GM18511 (cell line): Measurements from ENCODE around the gene ADAM33.

ENCODE experiments used
- ATAC-seq: cut with Tn5 transposase; IDR thresholded peaks from one replicate; pipeline ENCODE4 v1.9.1; 2021; ENCODE audit warnings: mild to moderate bottlenecking, moderate library complexity; ENCODE audit not compliant: unreplicated experiment

The ADAM33 gene

DNA sequence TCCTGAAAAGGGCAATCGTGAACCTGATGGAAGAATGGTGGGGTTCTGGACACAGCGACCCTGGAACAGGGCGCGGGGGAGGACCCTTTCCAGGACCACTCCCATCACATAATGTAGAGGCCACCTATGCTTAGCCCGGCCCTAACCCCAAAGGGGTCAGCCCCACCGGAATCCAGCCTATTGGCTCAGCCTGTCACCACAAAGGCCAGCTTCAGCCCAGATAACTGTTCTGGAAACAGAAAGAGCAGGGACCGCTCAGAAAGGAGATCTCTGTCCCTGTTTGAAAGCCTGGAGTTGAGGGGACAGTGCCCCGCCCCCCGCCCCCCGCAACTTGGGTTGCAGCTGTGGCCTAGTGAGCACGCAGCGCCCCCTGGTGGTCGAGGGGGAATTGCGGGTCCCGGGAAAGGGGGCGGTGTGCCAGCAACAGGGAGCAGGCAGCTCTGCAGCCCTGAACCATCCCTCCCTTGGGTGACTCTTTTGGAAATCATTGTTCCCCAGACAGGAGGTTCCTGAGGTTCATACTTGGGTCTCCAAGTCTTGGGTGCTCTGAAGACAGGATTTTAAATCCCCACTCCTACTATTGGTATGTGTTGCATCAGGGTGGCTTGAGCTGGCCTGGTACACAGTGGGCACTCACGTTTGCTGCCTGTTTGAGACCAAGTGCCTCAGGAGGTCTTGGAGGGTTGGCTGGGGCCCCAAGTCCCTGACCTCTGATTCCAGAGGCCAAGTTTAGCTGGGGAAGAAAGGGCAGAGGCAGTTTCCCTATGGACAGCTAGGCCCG, 29.1 kb upstream of the ADAM33 start:
- no peak for ATAC-seq

DNA sequence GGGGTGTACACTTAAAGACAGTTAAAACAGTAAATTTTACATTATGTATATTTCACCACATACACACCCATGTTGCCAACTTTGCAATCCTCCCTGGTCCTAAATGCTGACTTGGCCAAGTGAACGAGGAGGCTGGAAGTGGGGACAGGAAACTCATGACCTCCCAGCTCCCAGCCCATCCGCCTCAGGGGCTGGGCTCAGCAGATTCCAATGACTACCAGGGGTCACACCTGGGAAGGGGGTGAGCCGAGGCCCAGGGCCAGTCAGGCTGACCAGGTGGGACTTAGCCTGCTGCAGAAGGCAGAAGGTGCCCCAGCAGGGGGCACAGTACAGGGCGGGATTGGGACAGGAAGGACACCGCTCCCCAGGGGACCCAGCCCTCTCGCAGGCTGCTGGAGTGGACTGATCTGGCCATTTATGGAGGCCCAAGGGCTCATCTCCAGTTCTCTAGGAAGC, 28.2 kb upstream of the ADAM33 start:
- ATAC-seq, result no peak

DNA sequence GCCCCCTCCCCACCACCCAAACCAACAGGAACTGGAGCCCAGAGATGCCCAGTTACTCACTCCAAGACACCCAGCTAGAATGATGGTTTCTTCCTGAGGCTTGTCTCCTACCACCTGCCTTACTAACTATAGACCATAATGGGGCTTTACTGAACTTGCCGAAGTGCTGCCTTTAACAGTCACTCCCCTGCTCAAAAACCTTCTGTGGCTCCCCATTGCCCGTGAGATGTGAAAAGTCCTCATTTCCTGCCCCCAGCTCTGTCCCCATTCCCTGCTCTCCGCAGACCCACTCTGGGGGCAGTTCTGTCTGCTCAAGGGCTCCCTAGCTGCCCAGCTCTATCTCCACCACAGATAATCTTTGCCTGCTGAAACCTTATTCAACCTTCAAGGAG, 25.7 kb upstream of the ADAM33 start:
- ATAC-seq, result no peak

DNA sequence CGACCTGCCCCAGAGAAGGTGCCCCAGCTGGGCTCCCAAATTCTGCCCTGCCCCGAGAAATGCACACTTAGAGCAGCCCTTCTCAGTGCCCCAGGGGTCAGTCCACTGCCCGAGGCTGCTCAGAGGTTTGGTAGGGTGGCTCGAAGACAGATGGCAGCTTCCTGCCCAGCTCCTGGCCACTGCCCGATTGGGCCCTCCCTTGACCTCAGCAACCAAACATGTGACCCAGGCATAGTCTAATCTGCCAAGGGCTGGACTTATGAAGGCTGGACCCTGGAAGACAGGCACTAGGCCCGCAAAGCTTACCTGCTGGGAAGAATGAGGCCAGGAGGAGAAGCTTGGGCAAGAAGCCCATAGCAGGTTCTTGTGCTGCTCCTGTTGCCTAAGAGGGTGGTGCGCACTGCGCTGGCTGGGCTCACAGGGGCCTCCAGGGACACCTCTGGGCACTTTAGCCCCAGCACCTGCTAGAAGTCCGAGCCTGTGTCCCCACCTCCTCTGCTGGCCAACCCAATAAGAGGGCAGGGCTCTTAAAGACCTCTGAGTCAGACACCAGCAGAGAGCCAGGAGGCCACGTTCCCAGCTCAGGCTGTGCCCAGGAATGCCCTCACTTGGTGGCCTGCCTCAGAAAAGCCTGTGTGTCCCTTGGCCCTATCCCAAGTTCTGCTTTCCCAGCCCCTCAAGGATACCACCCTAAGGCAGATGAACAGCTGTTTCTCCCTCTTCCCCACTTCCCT, 25.1 kb upstream of the ADAM33 start:
- no peak for ATAC-seq

DNA sequence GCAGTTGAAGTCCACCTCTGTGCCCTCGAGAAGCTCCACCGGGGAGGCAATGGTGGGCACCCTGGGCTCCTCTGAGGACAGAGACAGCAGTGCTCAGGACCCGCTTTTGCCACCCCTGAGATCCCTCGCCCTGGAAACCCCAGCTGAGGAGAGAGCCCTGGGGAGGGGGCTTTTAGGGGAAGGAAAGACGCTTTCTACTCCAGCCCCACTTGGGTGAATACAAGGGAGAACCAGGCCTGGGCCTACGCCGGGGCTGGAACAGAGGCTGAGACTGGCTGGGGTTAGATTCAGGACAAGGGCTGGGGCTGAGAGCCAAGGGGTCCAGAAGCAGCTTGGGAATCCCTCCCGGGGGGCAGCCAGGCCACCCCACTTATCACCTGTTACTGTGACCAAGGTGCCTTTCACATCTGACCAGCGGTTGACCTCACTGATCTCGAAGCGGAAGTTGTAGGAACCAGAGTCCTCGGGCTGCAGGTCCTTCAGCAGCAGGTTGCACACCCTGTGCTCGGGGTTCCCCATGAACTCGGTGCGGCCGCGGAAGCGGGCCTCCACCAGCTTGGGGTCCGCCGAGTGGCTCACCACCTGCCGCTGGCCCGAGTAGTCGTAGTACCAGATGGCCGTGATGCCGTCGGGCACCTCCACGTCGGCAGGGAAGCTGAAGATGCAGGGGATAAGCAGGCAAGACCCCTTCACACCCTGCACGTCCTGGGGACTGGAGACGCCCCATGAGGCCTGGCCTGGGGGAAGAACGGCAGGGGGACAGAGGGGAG, 24.3 kb upstream of the ADAM33 start:
- no peak for ATAC-seq

DNA sequence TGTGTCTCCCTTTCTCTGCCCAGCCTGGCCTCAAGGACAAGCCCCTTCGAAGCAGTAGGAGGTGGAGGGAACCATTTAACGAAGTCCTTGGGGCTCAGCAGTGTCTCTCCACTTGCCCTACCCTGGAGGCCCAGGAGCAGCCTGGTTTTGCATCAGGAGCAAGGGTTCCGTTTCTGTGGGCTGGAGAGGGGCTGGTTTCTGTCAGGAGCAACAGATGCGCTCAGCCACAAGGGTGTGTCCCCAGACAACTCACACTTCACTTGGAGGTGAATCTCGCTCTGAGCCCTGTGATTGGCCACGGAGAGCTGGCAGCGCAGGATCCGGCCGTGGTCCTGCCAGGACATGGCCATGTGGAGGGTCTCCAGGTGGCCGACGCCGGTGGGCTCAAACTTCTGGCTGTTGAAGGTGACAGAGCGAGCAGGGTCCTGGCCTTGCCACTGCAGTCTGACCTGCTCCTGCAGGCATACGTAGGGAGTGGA, 23.7 kb upstream of the ADAM33 start:
- ATAC-seq, result no peak

DNA sequence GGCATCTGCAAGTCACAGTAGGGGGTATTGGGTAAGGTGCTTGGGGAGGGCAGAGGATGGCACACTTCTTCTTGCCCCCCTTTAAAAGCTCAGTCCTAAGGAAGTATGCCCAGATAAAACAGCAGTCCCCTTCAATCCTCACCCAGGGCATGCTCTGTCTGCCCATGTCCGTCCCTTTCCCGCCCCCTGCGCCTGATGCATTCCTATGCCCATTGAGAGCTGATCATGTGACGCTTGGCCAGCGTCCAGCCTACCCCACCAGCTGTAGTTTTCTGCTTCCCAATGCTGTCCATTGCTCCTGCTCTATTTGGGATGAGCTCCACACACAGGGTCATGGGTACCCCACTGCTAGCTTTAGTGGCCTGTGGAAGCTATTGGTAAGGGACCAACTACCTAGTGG, 22.3 kb upstream of the ADAM33 start:
- ATAC-seq, result no peak

DNA sequence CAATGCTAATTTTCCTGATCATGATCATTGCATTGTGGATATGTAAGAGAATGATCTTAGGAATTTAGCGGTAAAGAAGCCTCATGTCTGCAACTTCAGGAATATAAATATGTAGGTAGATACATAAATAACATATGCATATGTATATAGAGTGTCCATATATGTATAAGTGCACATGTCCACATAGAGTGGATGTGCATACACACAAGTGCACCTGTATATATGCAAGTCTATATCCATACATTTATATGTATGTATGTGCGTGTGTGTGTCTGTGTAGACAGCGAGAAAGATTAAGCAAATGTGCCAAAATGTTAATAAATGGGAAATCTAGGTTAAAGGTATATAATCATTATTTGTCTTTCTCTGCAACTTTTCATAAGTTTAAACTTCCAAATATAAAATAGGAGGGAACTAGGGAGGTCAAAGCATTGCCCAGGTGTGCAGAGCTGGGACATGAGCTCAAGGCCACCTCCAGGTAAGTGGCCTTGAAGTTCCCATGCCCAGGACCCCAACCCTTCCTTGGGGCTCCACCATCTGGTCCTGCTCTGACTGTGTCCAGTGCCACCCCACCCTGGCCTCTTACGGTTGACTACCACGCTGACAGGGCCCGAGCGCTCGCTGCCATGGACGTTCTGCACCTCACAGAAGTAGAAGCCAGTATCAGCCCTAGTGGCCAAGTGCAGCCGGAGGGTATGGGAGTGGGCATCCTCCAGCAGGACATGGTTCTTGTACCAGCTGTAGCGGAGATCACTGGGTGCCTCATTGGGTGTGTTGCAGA, 21.0 kb upstream of the ADAM33 start:
- ATAC-seq, result no peak

DNA sequence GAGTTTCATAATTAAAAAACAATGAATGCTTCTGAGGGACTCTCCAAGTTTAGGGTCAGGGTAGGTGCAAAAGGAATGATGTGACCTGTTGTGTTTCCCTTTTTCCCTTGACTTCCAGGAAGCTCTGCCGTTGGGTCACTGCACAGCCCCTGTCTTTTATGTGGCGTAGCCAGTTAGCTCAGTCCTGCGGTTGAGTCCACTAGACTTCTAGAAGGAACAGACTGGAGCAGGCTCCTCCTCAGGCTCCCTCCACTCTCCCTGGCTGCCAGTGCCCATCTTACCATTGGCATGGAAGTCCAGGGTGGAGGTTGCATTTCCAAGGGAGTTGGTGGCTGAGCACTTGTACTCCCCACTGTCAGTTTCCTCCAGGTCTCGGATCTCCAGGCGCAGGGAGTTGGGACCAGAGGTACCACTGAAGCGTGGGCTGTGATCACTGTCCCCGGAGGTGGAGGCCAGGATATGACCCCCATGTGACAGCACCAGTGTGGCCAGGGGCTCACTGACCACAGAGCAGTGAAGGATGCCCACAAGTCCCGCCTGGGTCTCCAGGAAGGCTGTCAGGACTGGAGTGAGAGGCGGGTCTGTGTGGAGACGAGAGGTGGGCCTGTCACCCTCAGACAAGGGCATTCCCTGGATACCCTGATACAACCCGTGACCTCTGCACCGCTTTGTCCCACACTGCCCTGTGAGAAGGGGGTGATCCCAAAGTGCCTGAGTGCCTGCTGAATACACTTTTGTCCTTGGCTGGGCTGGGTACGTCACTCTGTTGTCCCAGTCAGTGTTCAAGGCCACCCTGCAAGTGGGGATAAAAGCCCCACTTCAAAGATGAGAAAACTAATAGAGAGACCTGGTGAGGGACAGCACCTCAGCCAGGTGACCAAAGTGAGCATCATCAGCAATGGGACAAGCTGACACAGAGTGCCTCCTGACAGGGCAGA, 19.5 kb upstream of the ADAM33 start:
- ATAC-seq, result no peak

DNA sequence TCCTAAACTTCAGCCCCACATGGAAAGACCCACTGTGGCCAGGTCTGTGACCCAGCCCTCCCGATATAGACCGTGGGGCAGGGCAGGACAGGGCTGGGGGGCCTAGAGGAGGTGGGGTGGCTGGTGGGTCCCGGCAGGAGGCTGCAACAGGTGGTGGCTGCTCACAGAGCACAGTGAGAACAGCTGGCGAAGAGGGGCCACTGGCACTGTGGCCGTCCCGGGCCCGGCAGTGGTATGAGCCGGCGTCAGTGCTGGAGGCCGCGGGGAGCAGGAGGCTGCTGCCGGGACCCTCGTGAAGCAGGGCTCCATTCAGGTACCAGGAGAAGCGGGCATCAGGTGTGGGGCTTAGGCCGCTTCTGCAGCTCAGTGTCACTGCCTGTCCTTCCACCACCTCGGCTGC, 17.2 kb upstream of the ADAM33 start:
- ATAC-seq, result no peak

DNA sequence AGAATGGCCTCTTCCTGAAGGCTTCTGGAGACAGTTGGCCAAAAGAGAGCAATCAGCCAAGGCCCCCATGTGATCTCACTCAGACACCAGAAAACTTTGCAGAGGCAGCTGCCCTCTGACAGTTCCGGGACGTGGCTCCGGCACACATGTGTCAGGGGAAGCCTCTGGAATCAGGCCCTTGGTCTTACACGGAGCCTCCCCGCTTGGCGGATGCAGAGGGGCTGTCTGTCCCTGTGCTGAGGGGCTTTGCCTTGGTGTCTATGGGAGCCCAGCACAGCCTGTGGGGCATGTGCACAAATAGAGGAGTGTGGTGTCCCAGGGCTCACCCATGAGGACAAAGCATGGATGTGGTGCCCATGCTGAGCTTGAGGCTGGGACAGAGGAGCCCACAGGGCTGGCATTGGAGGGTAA, 16.8 kb upstream of the ADAM33 start:
- no peak for ATAC-seq

DNA sequence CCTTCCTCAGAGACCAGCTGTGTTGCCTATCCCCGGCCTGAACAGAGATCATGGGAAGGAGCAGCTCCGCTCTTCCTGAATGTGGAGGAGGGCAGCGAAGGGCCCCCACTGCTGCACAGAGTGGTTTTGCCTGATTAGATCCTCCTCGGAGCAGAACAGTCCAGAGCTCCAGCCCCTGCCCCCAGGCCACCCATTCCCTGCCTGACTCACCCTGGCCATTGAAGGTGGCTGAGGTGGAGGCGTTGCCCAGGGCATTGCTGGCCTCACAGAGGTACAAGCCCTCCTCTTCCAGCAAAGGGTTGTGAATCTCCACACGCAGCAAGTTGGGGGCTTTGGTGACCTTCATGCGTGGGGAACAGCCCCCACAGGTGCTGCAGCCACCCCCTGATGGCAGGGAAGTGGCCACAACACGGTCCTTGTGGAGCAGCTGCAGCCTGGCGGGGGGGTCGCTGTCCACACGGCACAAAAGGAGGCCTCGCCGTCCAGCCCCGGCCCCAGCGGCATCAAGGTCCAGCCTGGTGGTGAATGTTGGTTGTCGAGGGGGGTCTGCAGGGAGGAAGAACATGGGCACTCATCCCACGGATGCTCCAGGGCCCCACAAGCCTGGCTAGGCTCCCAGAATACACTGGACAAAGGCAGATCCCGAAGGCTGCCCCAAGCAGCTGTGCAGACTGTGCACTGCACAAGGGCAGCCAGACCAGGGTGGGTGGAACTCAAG, 15.9 kb upstream of the ADAM33 start:
- no peak for ATAC-seq

DNA sequence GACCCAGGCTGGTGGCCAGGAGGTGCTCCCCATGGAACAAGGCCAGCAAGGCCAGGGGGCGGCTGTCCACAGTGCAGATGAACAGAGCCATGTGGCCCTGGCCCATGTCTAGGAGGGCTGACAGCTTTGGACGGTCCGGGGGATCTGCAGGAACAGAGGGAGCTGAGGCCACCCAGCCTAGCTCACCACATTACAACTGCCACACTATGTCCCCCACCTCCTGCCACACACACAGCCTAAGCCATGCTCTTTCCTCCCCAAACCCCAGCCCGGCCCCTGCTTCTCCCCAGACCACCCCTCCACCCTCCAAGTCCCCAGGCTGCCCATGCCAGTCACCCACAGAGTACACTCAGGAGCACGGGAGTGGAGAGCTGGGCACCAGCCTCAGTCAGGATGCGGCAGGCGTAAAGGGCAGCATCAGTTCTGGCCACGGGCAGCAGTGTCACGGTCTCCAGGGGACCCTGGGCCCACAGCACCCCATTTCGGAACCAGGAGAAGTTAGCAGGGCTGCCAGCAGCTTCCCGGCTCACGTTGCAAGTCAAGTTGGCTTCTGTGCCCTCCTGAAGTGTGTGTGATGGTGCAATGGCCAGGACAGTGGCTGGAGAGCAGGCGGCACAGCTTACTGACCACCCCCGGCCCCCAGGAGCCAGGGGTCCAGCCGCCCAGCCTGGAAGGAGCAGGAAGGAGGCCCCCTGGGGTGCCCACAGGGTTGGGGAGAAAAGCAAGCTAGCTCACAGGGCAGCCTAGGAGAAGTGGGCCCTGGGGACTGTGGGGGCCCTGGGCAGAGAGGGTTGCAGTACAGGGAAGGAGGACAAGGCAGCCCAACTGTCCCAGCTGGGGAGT, 15.2 kb upstream of the ADAM33 start:
- no peak for ATAC-seq

DNA sequence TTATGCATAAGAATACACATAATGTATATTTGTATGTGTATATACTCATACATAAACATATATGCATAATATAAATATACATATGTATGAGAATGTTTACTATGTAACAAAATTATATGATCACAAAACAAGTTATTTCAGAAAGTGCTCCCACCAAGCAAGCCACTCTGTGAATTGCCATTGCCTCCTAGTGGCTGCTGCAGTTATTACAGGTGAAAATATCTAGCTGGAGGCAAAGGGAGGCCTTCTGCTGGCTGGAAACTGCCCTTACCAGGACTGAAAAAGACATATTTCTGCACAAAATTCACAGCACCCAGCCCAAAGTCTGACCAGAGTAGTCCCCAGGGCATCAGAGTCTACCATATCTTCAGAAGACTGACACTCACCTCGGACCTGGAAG, 14.4 kb upstream of the ADAM33 start:
- ATAC-seq, result no peak

DNA sequence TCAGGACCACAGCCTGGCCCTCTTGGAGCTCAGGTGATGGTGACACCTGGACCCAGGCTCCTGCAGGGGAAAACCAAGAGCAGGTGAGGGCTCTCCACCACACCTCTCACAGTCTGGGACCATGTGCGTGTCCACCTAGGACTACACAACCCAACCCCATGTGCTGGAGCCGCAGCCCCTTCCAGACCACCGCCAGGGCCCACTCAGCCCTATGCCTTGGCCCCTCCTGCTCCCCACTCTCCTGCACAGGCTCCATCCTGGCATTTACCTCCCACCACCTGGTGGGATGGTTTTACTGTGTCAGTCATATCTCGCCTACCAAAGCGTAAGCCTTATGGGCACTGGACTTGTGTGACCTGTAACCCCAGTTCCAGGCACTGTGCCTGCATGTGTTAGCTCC, 13.1 kb upstream of the ADAM33 start:
- ATAC-seq, result no peak

DNA sequence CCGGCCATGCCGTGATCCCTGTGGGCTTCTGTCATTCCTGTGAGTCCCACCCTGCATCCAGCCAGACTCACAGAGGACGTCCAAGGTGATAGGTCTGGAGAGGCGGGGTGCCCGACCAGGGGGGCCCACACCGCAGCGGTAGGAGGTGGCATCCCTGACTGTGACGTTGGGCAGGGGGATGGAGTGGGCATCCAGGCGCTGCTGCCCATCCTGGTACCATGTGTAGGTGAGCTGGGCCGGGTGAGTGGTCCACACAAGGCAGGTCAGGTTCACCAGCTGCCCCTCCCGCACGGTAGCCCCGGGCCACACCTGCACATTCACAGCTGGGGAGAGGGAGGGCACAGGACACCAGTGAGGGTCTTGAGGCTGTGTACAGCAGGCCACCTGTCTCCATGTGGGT, 11.6 kb upstream of the ADAM33 start:
- ATAC-seq, result no peak

DNA sequence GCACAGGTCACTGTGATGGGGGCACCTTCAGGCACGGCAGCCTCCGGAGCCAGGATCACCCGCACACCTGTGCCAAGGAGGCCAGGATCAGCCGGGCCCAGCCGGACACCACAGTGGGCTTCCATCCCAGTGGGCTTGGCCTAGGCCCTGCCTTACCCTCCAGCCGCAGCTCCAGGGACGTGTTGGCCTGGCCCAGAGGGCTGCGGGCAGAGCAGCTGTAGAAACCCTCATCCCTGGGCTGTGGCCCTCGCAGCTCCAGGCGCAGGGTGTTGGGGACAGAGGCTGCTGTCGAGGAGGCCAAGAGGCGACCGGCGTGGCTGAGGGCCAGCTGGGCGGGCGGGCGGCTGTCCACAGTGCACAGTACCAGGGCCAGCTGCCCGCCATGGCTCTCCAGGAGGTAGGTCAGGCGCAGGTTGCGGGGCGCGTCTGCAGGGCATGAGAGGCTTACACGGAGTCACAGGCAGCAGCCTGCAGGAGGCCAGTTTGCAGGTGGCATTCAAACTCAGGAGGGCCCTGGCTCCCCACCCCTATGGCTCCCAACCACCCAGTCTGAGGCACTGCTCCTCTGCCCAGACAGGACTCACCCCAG, 11.0 kb upstream of the ADAM33 start:
- ATAC-seq, result no peak

DNA sequence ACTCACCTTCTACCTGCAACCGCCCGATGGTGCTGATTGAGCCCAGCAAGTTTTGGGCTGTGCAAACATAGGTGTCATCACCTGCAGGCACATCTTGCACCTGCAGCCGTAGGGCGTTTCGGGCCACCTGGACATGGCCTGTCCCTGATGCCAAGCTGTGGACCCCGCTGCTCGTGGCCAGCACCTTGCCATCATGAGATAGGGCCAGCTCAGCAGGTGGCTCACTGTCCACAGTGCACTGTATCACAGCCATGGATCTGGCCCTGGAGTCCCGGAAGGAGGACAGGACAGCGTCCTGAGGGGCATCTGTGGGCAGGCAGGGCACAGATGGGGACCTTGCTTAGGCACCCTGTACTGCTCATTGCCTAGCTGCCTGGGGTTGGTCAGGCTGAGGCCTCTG, 10.1 kb upstream of the ADAM33 start:
- ATAC-seq, result no peak
